G401.6 (cell line): ENCODE measurements around the gene SLC22A23.

Source experiments
- FAIRE-seq: peaks from 2 replicates; lab custom pipeline; 2012; peaks lifted over from hg19 to GRCh38; lab: Jason Lieb, UNC

The SLC22A23 gene

DNA sequence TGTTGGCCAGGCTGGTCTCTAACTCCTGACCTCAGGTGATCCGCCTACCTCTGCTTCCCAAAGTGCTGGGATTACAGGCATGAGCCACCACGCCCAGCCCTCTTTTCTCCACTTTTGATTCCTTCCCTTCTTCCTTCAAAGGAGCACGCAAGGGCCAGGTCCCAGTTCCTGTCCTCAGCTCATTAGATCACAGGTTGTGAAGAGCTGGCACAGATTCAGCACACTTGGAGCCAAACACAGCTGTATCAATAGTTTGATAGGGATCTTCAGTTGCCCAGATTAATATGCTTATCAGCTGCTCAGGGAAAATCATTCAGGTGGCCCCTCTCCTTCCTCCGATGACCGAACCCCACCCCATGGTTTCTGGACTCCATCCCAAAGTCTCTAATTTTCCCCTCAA, 14.4 kb upstream of the SLC22A23 start:
- FAIRE-seq: no peak

DNA sequence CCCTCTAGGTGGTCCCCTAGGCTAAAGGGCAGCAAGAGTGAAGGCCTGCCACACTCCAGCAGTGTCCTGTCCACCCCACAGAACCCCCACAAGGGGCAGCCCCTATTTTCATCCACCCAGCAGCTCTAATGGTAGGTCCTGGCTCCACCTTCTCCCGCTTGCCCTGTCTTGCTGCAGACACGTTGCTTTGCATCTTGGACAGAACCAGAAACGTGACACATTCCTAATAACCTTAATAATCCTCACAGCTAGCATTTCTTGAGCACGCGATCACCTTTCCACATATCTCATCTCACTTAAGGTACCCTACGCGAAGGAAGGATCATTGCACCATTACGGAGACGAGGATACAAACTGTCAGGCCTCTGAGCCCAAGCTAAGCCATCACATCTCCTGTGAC, 11.7 kb upstream of the SLC22A23 start:
- no peak for FAIRE-seq

DNA sequence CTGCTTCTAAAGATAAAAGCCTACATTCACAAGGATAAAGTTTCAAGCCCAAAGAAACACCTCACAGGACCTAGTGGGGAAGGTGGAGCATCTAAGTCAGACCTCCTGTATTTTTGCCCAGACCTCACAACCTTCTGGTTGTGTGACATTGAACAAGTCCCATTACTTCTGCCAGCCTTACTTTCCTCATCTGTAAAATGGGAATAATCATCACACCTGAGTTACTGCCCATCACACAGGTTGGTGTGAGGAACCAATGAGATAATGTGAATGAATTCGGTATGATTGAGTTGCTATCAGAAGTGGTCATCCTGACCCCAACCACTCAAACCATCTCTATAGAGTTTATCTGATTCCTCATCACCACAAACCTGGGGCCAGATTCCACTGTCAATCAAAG, 11.1 kb upstream of the SLC22A23 start:
- FAIRE-seq: no peak

DNA sequence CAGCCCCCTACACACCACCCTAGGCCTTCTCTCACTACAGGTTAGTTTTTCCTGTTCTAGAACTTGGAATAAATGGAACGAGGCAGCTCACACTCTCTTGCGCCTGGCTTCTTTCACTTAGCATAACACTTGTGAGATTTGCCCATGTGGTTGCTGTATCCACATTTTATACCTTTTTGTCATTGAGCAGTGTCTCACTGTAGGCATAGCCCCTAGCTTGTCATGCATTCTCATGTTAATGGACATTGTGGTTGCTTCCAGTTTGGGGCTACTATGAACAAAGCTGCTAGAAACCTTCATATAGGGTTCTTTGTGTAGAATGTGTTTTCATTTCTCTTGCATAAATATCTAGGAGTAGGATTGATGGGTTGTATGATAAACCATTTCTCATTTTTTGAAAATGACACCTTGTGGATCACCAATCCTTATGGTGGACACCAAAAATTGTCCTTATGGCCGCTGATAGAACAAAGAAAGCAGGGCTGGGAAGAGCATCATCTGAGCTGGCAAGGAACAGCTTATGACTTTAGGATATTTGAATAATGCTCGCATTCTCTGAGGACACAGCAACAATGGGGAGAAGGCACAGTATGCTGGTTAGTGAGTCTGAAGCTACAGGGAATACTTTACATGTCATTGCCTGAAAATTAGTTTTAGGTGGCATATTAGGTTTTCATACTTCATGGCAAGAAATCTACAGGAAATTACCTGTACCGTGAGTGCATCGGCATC, 9.8 kb upstream of the SLC22A23 start:
- FAIRE-seq: no peak

DNA sequence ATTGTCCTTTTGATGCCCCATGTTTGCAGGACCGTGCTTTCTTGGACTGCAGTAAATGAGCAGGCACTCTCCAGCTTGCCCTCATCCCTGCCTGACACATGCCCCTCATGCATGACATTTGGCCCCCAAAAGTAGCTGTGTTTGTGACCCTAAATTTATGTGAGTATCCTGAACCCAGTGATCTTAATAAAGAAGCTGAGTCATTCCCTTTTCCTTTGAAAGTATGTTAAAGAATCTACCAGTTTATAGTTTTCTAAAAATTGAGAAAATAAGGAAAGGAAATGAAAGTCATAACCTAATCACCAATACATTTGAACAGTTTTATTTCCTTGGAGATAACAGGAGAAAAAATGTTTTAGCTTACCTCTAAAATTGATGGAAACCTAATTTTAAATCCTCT, 3.4 kb upstream of the SLC22A23 start:
- no peak for FAIRE-seq

DNA sequence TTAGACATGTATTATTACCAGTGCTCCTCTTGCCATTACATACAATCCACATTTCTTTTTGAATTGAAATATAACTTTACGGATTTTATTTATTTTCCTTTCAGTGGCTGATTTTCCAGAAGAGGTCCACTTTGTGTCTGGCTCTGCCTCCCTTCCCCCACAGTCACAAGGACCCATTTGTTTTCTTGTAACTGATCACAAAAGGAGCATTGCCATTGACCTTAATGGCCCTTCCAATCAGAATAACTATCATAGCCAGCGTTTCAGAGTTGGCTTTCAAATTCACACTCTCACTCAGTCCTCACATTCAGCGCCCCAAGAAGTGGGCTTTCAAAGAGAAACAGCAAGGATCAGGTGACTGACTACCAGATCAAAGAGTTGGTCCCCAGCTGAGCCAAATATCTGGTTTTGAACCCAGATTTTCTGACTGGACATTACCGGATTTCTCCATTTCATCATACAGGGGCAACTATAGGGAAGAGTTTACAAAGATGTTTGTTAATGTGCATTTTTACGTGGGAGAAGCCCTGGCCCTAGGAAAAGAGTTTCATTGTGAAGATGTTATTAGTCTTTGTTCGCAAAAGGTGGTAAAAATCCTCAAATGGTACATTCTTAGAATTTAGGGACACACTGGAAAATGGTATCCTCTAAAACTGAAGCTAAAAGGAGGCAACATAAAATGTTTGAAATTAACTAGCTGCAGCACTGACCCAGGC, 2.0 kb upstream of the SLC22A23 start:
- FAIRE-seq: no peak

DNA sequence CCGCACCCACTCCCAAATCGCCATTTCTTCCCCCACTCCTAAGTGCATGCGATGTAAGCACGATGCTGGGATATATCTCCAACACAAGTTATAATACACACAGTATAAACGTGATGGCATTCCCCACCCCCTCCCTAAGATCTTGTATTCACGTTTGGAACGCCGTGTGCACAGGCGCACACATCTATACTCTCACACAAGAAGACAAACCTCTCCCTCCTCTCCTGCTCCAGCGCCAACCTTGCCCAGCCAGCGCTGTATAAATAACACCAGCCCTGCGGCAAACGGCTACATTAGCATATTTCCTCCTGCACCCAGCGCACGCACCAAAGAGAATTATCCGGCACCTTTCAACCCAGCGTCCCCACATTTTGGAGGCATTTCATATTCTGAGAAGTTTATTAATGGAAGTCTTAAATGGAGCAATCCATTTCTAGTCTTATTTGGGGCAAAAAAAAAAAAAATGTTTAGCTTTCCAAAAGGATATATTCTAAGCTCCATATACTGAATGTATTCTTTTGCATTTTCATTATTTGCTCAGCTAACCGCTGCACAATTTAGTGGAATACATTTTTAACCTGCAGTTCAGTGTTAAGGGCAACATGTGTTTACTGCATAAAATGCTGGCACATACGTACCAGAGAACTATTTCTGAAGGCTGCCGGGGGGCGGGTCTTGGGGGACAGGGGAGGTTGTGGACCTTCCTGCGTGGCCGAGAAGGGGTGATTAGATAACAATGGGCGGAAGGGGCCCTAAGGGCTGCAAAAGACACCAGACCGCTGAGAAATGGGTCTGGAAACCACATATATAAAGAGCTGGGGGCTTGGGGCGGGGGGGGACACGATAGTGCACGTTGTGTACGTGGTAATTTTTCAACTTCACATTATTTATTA, 1.1 kb upstream of the SLC22A23 start:
- no peak for FAIRE-seq

DNA sequence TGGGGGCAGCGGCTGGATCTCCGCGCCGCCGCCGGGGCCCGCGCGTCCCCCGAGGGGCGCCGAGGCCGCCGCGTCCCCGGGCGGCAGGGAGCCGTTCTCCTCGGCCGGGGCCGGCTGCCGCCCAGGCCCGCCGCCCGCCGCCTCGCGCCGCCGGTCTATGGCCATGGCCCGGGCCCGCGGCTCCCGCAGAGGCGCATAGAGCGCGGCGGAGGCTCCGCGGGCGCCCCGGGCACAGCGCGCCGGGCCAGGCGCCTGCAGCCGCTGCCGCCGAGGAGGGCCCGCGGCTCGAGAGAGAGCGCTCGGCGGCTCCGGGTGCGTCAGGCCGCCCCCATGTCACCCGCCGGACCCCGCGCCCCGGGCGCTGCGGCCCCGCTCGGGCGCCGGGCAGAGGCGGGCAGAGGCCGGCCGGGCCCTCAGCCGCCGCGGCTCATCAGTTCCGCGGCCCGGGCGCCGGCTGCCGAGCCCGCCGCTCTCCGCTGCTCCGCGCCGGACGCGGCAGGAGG, 404 bp downstream of the SLC22A23 start:
- no peak for FAIRE-seq

DNA sequence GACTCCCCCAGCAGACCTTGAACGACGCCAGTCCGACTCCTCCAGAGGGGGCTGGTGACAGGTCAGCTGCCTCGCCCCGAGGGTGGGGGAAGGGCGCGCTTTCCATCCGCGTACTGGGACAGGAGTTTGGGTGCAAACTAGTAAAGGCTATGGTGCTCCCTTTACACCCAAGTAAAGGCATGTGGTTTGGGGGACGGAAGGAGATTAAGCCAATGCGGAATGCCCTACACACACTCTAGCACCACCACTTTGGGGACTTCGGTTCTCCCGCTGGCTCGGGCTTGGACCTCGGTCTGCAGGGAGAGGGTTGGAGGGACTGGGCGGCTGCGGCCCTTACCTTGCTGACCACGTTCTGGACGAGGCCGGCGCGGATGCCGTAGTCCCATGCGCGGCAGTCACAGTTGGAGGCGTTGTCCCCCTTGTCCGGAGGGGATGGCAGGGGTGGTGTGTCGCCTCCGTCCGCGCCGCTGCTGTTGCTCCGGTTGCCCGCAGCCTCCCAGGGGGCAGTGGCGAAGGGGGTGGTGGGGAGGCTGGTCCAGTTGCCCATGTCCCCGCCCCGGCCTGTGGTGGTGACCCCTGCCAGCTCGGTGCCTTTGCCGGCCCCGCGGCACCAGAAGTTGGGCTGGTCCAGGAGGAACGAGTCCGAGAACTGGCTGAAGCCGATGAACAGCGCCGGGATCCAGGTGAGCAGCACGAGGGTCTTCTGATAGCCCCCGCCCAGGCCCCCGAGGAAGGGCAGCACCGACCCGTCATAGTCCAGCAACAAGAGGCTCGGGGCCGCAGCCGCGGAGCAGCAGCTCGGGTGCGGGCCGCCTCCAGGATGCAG, 1.1 kb downstream of the SLC22A23 start:
- FAIRE-seq: no peak

DNA sequence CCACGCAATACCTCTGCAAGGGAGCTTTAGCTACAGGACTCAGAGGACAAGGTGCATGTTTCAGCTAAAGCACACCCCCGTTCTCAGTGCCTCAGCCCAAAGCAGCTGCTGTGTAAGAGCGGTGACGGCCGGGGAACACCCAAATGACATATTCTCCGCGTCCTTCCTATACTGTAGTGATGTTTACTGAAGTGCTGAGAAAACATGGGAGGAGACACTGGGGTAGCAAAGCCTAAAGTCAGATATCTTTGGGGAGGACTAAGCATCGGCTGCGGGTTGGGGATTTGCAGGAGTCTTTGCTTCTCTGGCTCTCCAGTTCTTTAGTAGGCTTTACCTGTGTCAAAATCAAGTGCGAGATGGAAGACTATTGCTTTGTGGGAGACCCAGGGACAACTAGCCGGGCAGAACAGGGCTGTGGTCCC, 1.7 kb downstream of the SLC22A23 start:
- no peak for FAIRE-seq

DNA sequence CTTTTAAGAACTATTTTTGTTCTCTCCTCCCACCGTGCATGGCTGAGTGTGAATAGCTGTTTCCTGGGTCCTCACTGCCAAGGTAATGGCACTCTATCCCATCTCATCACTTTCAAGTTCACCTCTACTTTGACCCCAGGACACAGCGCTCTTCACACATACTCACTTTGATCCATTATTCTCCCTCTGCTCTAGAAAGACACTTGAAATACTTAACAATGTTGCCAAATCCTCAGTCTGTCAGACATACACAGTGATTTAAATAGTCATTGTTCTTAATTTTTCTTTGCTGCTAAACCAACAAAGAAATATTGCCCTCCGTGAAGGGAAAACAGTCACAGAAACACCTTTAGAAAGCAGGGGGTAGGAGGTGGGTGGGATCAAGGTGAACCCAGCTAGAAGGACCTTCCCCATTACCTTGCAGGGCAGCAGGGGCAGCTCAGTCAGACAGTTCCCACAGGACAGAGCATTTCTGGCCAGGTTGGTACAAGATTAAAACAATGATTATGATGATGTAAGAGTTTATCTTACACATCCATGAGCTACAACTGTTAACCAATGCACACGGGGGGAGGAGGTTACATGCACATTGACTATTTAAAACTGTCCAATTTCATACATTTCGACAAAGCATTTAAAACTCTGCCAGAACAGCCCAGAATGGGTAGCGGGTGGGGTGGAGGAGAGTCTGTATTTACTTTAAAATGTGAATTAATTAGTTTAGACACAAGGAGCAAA, 2.4 kb downstream of the SLC22A23 start:
- no peak for FAIRE-seq

DNA sequence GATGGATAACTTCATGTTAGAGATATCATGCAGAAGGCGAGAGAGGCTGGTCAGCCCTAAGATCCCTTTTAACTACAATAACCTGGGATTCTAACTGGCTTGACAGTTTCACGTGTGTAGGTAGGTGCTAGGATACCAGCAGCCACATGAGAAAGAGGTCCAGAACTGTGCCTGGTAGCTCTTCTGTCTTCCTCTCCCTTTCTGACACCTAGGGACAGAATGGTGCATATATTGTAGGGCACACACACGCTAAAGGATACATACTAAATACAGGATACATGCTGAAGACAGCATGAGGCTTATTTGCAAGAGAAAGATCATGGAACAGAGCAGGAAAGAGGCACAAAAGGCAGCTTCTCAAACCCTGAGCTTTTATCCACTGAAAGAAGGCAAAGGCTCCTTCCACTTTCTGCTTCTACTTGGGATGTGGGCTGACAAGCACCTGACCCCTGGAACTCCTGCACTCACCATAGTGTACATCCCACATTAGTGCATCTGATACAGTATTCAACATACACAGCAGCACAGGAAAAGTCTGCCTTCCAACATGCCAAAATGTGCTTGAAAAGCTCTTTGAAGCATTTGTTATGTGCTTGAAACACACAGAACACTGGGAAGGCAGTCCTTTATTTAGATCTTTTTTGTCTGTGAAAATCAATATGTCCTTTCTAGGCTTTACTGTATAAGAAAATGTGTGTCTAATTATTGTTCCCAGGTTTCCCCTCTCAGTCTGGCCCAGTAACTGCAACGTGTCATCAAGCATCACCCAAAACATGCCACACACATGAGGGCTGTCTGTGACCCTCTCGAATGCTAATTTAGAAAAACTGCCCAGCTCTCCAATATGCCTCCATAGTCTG, 3.2 kb downstream of the SLC22A23 start:
- FAIRE-seq: no peak

DNA sequence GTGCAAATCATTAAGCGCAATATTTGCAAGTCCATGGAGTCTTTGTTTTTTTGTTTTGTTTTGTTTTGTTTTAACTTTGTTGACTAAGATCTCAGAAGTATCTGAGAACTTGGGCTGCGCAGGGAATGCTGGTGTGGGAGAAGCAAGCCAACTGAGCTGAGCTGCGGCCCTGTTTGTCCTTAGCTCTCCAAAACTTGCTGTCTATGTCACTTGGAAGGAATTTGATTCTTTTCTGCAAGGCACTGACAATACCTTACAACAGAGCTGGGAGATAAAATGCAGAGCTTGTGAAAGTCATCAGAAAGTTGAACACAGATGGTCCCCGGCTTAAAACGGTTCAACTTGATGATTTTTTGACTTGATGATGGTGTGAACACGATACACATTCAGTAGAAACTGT, 5.4 kb downstream of the SLC22A23 start:
- FAIRE-seq: no peak

DNA sequence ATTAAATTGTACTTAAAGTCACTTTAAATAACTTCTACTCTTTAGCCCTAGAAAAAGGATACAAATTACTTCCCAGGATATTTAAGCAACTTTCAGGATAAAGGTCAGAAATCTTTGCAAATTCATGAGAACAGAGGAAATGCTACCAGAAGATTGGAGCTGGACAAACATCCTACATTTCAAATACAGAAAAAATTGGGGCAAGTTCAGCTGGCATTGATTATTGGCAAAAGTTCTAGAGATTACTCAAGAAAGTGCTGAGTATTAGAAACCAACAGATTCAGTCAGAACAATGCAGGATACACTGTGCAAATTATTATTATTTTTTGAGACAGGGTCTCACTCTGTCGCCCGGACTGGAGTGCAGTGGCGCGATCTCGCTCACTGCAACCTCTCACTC, 6.0 kb downstream of the SLC22A23 start:
- FAIRE-seq: no peak

DNA sequence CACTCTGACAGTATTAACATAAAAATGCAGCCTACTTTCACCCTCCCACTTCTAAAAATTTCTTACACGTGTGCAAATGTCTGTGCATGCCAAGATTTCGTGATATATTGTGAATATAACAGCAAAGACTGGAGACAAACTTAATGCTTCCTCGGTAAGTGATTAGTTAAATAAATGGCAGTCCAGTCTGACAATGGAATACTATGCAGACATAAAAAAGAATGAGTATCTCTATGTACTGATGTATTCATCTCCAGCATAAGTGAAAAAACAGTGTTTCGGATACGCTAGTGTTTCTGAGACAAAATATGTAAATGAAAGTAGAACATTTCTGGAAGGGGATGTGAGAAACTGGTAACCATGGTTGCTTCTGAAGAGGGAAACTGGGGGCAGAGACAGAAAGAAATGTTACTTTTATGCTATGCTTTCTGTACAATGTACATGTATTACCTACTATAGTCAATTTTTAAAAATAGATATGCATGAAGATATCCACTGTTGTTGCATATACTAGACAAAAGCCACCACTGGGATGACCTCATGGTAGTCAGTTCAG, 7.0 kb downstream of the SLC22A23 start:
- FAIRE-seq: no peak

DNA sequence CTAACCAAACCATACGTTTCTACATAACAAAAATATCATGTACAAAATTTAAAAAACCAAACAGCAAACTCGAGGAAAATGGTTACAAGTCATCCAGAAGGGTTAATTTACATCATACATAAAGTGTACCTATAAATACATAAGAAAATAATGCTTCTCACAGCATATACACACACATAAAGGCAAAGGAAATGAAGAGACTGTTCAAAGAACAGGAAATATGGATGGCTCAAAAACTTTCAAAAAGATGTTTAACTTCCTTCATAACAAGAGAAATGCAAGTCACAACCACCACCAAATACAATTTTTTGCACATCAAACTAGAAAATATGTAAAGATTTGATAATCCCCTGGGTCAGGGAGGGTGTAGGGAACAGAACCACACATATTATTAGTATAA, 7.5 kb downstream of the SLC22A23 start:
- FAIRE-seq: no peak

DNA sequence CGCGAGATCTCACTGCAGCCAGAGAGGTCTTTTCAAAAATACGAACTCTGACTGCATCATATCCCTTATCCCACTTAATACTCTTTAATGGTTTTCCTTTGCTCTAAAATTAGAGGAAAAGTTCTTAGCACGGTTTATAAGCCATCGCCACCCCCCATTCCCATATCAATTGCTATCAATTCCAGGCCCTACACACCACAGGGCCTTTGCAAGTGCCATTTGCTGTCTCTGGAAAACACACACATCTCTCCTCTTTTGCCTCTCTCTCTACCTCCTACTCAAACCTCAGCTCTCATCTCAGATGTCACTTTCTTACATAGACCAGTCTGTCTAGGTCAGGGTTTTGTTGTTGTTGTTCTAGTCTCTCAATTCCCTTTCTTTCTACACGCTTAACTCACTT, 9.8 kb downstream of the SLC22A23 start:
- FAIRE-seq: no peak

DNA sequence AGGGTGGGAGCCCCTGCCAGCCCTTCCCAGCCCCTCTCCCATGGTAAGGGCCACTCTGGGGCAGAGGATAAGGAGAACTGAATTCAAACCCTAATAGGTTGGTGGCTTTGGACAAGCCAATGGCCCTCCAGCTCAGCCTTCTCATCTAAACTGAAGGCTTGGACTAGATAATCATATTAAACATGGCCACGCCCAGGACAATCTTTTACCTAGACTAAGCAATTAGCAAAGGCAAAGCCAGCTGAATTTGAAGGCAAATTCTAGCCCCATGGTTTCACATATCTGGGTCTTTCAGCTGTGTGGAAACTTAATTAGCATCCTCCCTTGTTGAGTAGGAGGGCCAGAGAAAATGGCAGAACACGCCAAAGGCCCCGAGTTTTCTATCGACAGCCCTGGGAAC, 10.7 kb downstream of the SLC22A23 start:
- no peak for FAIRE-seq

DNA sequence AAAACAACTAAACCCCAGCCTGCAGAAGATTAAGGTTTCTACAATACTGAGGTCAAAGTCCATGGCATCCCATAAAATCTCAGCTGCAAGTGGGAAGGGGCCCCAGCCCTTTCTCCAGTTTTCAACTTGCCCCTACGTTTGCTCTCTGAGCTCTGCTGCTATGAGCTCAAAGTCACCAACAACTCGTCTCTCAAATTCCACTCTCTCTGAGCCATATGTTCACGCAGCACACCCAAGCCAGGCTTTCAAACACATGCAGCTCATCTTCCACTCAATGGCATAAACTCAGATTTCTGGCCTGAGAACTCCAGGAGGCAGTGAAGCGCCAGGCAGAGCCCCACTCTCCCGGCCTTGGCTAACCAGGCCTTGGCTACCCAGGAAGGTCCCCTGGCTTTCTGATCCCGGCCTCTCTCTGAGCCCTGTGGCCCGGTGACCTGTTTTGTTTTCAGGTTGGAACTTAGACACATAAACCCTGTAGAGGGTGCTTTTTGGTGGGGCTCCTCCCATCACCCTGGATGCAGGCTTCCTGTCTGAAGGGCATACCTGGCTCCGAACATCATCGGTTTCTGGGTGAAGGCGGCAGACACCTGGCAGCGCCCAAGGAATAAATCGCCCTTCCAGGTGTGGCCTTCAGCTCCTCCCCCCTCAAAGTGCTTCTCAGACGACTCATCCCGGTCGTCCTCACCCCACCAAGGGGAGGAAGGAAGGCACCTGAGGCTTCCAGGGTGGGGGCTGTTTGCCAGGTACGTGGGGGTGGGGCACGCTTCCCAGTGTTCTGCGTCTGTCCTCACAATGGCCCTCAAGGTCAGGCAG, 12.4 kb downstream of the SLC22A23 start:
- FAIRE-seq: no peak
